Epithelial cell of proximal tubule (primary cell): ENCODE results near the gene MINK1. TPM values are rescaled to one million over a fixed set of nuclear protein-coding genes. Genes with fewer than 3 reads are reported as not detected.
"Not testable (repeated sequence)": the region's sequence is repeated elsewhere in the genome, so short reads cannot be mapped to it uniquely, and the experiment has no call there.

Source experiments
- DNase-seq: peaks from one replicate; pipeline ENCODE4 v3.0.0-alpha.2; 2011; ENCODE audit warnings: low read depth
- H3K4me3 ChIP-seq: 2 replicates; pipeline ENCODE4 v1.5.1; 2011; ENCODE audit warnings: low read depth, mild to moderate bottlenecking, low read length
- total RNA-seq: library from RNA; depleted of rRNA; stranded (reverse); fragments of >200 nt; gene quantifications from 2 replicates; pipeline ENCODE4 v1.2.3, GENCODE V29; 2015
- TF ChIP-seq, protein P1 (sequence below): conservative IDR thresholded peaks from 2 replicates; pipeline ENCODE4 v1.5.1; 2012; ENCODE audit warnings: low read depth, mild to moderate bottlenecking, low read length

The MINK1 gene
- total RNA-seq, 1 donor from 2014 or later = 39.9 TPM

DNA sequence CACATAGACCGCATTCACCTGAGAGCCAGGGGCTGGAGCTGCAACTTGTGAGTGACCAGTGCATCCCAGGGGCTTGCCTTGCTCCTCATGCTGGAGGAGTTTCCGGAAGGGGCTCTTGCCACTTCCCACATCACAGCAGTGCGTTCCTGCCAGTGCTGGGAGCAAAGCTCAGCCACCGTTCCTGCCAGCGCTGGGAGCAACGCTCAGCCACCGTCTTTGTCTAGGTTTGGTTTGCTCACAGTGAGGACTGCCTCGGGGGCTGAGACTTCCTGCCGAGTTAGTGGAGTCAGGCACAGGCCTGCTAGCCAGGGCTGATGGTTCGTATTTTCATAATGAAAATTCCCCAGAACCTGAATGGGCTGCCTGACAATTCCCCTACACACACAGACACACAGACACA is 75.2 kb downstream of the MINK1 start:
- no peak for DNase-seq
- no peak overlapping the region for H3K4me3 ChIP-seq
- TF ChIP-seq, protein P1, sequence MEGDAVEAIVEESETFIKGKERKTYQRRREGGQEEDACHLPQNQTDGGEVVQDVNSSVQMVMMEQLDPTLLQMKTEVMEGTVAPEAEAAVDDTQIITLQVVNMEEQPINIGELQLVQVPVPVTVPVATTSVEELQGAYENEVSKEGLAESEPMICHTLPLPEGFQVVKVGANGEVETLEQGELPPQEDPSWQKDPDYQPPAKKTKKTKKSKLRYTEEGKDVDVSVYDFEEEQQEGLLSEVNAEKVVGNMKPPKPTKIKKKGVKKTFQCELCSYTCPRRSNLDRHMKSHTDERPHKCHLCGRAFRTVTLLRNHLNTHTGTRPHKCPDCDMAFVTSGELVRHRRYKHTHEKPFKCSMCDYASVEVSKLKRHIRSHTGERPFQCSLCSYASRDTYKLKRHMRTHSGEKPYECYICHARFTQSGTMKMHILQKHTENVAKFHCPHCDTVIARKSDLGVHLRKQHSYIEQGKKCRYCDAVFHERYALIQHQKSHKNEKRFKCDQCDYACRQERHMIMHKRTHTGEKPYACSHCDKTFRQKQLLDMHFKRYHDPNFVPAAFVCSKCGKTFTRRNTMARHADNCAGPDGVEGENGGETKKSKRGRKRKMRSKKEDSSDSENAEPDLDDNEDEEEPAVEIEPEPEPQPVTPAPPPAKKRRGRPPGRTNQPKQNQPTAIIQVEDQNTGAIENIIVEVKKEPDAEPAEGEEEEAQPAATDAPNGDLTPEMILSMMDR = no peak

DNA sequence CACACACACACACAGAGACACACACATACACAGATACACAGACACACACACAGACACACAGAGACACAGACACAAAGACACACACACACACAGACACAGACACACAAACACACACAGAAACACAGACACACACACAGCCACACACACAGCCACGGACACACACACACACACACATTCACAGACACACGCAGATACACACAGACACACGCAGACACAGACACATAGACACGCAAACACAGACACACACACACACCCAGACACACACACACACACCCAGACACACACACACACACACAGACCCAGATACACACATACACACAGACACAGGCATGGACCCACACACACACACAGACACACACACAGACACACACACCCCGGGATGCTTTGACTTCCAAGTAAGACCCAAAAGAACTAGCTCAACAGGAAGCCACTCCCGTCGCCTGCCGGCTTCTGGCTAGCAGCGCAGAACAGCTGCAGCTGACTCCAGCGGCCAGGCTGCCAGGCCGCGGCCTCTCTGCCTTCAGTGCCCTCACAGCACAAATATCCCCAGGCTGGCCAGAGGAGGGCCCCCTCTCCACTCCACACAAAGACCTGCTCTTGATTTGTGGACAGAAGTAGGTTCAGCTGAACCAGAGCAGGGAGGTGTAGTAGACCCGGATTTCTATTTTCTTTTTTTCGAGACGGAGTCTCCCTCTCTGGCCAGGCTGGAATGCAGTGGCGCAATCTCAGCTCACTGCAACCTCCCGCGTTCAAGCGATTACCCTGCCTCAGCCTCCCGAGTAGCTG is 75.8 kb downstream of the MINK1 start:
- H3K4me3 ChIP-seq = no peak overlapping the region
- TF ChIP-seq, protein P1 = peak; percentile 80
- DNase-seq = peak; percentile 81

DNA sequence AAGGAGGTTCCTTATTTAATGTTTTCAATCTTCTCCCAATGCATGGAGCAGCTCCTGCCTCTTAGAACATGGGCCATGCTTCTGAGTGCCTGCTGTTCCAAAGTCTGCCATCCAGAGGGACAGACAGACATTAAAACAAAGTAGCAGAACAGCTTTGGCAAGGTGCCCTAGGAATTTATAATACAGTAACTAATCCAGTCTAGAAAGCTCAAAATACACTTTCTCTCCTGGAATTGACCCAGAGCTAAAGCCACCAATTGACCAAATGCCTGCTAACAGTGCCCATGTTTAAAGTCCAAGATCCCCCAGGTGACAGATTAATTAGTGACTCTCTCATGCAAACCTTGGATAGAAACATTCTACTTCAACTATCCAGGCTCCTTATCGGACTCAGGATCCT is 80.9 kb downstream of the MINK1 start:
- TF ChIP-seq, protein P1 = peak; percentile 2
- DNase-seq = no peak
- H3K4me3 ChIP-seq = no peak overlapping the region

DNA sequence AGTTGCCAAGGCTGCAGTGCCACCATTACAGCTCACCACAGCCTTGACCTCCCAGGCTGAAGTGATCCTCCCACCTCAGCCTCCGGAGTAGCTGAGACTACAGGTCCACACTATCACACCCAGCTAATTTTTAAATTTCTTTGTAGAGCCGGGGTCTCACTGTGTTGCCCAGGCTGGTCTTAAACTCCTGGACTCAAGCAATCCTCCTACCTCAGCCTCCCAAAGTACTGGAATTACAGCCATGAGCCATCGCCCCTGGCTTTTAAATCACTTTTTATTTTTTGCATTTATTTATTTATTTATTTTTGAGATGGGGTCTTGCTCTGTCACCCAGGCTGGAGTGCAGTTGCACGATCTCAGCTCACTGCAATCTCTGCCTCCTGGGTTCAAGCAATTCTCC is 81.4 kb downstream of the MINK1 start:
- H3K4me3 ChIP-seq, DNase-seq: not testable (repeated sequence)

DNA sequence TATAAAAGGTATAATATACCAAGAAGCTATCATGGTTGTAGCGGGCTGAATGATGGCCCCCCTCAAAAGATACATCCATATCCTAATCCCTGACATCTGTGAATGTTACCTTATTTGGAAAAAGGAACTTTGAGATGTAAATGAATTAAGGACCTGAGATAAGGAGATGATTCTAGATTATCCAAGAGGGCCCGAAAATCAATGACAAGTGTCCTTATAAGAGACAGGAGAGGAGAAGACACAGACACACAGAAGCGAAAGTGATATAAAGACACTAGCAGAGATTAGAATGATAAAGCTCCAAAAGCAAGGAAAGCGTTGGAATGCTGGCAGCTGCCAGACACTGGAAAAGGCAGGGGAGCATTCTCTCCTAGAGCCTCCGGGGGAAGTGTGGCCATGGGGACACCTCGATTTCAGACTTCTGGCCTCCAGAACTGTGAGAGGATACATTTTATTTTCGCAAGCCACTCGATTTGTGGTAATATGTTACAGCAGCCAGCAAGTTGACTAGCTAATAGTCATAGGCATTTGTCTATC is 86.4 kb downstream of the MINK1 start:
- no peak for DNase-seq
- TF ChIP-seq, protein P1 = no peak
- H3K4me3 ChIP-seq = no peak overlapping the region

DNA sequence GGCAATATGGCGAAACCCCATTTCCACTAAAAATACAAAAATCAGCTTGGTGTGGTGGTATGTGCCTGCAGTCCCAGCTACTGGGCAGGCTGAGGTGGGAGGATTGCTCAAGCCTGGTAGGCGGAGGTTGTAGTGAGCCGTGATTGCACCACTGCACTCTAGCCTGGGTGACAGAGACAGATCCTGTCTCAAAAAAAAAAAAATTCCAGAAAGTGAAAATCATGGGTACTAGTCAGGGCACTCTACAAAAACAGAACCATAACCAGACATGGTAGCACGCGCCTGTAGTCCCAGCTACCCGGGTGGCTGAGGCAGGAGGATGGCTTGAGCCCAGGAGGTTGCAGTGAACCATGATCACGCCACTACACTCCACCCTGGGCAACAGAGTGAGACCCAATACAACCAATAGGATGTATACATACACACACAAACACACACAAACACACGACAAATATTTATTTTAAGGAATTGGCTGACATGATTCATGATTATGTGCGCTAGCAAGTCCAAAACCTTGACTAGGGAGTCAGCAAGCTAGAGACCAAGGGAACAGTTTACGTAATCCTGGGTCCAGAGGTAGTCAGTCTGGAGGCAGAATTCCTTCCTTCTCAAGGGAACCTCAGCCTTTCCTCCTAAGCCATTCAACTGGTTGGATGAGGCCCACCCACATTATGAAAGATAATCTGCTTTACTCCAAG is 87.4 kb downstream of the MINK1 start:
- no peak for DNase-seq
- H3K4me3 ChIP-seq = no peak overlapping the region
- TF ChIP-seq, protein P1 = no peak

DNA sequence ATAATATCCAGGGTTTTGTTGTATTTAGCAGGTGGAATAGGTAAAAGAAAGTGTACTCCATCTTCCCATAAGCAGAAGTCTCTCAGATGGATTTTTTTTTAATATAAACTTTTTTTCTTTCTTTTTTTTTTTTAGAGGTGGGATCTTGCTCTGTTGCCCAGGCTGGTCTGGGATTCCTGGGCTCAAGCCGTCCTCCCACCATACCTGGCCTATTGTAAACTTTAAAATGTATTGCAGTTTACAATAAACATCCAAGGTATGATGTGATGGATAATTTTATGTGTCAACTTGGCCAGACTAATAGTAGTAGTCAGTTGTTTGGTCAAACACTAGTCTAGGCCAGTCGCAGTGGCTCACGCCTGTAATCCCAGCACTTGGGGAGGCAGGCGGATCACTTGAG is 88.2 kb downstream of the MINK1 start:
- DNase-seq = no peak
- H3K4me3 ChIP-seq = no peak overlapping the region
- TF ChIP-seq, protein P1 = no peak

DNA sequence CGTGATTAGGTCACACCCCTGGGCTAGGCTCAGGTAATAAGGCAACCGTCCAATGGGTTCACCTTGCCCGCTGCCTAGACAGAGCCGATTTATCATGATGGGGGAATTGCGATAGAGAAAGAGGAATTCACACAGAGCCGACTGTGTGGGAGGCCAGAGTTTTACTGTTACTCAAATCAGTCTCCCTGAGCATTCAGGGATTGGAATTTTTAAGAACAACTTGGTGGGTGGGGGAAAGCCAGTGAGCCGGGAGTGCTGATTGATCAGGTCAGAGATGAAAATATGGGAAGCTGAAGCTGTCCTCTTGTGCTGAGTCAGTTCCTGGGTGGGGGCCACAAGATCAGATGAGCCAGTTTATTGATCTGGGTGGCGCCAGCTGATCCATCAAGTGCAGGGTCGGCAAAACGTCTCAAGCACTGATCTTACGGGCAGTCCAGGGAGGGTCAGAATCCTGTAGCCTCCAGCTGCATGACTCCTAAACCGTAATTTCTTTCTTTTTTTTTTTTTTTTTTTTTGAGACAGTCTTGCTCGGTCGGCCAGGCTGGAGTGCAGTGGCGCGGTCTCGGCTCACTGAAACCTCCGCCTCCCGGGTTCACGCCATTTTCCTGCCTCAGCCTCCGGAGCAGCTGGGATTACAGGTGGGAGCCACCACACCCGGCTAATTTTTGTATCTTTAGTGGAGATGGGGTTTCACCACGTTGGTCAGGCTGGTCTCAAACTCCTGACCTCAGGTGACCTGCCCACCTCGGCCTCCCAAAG is 93.6 kb downstream of the MINK1 start:
- H3K4me3 ChIP-seq, DNase-seq: not testable (repeated sequence)
